Epidermal melanocyte (primary cell): Measurements from ENCODE around the gene SLC4A5.
"Not testable (repeated sequence)": the region's sequence is repeated elsewhere in the genome, so short reads cannot be mapped to it uniquely, and the experiment has no call there.

Experiments
- DNase-seq: peaks from one replicate; pipeline ENCODE4 v3.0.0; 2011; ENCODE audit warnings: low spot score; ENCODE audit not compliant: insufficient read length

Gene SLC4A5

DNA sequence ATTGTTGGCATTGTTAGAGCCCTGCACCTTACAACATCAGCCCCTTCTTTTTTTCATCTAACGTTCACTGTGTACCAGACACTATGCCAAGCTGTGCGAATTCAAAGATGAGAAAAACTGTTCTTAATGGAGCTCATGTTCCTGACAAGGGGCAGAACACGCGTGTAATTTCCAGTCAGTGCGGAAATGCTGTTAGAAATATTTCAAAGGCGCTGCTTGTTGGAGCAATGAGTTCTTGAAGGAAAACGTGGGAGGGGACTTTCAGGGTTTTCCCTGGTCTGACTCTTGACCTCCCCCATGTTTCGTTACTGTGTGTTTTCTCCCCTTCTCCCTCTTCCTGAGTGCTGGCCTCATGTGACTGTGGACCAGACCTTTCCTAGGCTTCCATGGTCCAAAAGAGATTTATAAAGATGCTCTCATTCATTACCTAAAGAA, 143.3 kb downstream of the SLC4A5 start:
- DNase-seq: no peak

- peak; percentile 78 for DNase-seq
Measured at GRCh38 chr2:74199275-74199701, 143.9 kb downstream of the SLC4A5 start.

- DNase-seq: peak; percentile 95
Measured at GRCh38 chr2:74198461-74199274, 144.5 kb downstream of the SLC4A5 start, which contains the start of gene MTHFD2. Gene MTHFD2 (plus strand): TSS chr2:74198615. CDS start chr2:74198642, 27 bp downstream.

GRCh38 chr2:74198023-74198460, 145.2 kb downstream of the SLC4A5 start:
- no peak for DNase-seq

- DNase-seq: no peak
Measured at GRCh38 chr2:74197049-74197448, 146.2 kb downstream of the SLC4A5 start.

GRCh38 chr2:74194799-74195198, 148.4 kb downstream of the SLC4A5 start:
- DNase-seq: no peak

GRCh38 chr2:74191596-74192380, 151.4 kb downstream of the SLC4A5 start:
- DNase-seq: no peak

GRCh38 chr2:74188696-74189095, 154.5 kb downstream of the SLC4A5 start:
- DNase-seq: no peak

DNA sequence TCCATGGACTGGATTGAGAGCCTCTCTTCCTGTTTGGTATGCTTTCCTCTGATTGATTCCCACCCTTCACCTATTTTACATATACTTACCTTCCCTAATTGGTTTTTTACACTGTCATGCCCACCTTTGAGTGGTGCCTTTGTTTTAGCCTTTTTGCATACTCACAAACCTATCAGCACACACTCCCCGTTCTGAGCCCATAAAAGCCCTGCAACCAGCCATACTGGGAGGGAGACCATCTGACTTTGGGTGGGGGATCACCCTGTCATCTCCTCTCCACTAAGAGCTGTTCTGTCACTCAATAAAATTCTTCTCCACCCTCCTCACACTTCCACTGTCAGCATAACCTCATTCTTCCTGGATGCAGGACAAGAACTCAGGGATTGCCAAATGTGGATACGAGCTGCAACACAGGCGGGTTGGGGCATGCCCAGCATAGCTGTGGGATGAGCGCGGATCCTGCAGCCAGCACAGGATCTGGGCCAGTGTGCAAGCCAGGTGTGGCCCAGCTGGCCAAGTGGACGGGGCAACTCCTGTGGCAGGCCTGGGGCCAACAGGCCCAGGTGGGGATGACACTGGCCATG, 155.1 kb downstream of the SLC4A5 start:
- peak; percentile 19 for DNase-seq

- DNase-seq: not testable (repeated sequence)
Measured at GRCh38 chr2:74186706-74187105, 156.5 kb downstream of the SLC4A5 start.

DNA sequence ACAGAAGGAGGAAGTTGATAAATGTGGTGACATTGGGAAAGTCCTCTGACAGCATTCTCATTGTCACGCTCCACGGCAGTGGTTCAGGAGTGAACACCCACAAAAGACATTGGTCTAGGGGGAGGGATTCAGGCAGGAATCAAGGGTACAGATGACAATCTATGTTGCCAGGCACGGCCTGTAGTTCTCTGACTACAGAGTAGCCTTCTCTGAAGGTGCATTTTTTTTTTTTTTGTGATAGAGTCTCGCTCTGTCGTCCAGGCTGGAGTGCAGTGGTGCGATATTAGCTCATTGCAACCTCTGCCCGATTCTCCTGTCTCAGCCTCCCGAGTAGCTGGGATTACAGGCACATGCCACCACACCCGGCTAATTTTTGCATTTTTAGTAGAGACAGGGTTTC, 157.2 kb downstream of the SLC4A5 start:
- no peak for DNase-seq

GRCh38 chr2:74183878-74184277, 159.3 kb downstream of the SLC4A5 start:
- no peak for DNase-seq

GRCh38 chr2:74181739-74182138, 161.5 kb downstream of the SLC4A5 start:
- no peak for DNase-seq

- no peak for DNase-seq
Measured at GRCh38 chr2:74179063-74179865, 164.0 kb downstream of the SLC4A5 start.

DNA sequence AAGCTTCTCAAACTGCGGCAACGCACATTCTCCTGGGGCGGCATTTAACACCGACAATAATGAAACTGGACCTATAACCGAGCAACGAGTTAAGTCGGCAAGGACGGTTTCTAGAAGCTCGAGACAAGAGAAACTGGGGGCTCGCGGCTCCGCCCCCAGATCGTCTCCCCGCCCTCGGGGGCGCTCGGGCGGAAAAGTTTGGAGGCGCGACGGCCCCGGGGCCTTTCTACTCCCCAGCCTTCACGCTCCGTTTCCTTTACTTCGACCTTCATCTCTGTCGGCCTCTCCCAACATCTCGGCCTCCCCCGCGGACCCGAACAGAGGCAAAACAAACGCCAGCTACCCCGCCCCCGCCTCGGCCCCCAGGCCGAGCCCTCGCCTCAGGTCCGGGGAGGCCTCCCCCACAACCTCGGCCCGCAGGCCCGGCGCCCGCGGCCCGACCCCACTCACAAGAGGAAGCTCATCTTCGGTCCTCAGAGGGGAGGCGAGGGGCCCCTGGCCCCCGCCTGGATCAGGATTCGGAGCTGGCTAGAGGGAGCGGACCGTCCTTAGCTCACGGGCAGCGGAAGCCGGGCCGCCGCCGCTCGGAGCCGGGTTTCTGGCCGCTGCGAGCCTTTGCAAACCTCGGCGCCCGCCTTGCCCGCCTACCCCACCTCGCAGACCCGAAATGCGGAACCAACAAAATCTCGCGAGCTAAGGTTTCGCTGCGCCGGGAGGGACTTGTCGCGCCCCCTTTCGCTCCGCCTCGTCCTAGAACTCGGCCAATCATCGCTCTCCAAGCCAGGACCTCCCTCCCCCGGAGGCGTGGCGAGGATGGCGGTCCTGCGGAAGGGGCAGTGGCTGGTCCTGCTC, 164.8 kb downstream of the SLC4A5 start, which contains the start of gene MOB1A:
MOB1A (minus strand) TSS at position 669 of the 852 bp plus-strand sequence; CDS start at position 464, 205 bp downstream.
- DNase-seq: peak; percentile 88

- DNase-seq: no peak
Measured at GRCh38 chr2:74177696-74178095, 165.5 kb downstream of the SLC4A5 start.

DNA sequence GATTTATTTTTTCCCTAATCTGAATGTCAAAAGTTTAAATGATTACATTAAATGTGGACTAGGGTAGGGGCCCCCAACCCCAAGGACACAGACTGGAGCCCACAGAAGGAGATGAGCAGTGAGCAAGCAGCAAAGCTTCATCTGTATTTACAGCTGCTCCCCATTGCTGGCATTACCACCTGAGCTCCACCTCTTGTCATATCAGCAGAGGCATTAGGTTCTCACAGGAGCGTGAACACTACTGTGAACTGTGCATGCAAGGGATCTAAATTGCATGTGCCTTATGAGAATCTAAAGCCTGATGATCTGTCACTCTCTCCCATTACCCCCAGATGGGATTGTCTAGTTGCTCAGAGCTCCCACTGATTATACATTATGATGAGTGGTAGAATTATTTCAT, 168.3 kb downstream of the SLC4A5 start:
- no peak for DNase-seq

DNA sequence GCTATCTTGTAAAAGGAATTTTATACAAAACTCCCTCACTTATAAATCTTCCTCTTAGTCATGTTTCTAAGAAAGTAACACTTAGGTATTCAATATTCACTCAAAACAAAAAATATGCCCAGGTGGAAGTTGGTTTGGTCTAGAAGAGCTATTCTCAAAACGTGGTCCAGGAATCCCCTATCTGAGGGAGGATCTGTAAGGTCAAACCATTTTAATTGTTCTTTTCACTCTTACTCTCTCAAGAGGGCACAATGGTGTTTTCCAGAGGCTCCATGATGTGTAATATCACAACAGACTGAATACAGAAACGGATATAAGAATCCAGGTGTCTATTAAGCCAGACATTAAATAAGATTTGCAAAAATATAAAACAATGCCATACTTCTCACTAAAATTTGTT, 174.5 kb downstream of the SLC4A5 start:
- no peak for DNase-seq
